ENCODE results near the gene ZNRF3.

The ZNRF3 gene

DNA sequence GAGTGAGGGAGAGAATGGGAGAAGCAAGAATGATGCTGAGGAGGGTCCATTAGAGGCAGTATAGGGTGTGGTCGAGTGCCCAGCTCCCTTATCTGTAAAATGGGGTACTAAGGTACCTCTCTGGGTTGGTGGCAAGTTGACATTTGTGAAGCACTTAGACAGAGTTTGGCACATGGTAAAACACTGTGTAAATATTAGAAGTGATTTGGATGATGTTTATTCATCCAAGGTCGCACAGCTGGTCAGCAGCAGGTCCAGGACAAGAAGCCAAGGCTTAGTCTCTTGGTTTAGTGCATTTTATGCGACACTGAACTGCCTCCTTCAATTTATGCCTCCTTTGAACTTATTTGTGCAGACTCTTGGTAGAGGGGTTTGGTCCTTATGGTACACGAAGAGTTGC lies 208.9 kb downstream of the ZNRF3 start:
- DNase-seq (ENCODE audit: low spot score), result no peak

DNA sequence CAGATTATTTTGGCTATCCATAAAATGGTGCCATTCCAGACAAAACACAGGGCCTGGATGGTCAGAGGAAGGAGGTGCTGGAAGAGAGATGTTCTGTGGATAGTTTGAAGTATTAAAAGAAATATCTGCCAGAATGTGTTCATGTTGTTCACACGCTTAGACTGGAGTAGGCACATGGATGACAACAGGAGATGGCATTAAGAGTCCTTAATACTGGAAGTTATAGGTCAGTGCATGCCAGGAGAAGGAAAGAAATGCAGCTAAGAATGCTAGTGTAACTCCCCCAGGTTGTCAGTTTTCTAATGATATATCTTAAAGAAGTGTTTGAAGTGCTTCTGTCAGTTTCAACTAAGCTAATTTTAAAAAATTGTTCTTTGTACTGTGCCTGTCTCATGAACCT lies 209.7 kb downstream of the ZNRF3 start:
- no peak for DNase-seq (ENCODE audit: low spot score)

DNA sequence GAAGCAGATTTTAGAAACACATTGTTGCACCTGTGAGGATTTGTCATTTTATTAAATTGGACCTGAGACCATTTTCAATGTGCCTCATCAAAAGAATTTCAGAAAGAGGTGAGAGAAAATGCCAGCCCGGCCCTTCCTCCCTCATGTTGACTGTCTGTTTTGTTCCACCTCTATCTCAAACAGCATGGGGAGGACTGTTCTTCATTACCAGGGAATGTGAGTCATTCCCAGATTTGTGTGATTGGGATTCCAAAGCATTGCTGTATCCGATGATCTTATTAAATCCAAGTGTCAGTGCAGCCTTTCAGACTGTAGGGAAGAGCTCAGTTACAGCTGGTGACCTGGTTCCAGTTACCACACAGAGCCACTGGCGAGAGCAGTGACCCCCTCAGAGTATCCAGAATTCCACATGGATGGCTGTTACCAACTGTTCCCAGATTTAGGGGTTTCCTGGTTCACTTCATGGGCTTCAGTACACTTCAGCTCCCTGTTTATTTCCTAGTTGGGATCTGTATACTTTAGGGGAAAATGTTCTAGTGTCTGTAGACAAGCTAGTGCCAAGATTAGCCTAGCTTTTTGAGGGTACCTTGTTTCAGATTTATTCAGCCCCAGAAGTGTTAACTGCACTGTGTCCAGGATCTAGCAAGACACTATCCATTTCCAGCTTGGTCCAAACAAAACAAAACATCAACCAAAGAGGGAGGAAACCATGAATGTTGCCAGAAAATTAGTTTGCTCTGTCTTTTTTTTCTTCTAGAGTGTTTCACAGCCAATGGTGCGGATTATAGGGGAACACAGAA lies 210.3 kb downstream of the ZNRF3 start:
- DNase-seq (ENCODE audit: low spot score), result no peak

DNA sequence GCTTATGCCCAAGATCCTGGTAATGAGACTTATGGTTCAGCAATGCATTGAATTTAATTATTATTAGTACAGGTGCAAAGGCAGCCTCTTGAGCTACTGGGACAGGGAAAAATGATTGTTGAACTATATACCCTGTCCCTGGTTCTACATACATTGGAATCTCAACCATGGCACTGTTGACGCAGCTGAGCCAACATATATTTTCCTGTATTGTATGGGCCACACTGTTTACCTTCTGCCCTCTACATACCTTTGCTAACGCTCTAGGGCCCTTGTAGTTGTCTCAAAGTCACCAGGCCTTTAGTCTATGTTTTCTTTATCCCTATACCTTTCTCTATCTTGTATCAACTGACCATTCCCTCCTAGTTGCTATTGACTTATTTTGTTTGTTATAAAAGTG lies 212.1 kb downstream of the ZNRF3 start:
- DNase-seq (ENCODE audit: low spot score), result no peak

DNA sequence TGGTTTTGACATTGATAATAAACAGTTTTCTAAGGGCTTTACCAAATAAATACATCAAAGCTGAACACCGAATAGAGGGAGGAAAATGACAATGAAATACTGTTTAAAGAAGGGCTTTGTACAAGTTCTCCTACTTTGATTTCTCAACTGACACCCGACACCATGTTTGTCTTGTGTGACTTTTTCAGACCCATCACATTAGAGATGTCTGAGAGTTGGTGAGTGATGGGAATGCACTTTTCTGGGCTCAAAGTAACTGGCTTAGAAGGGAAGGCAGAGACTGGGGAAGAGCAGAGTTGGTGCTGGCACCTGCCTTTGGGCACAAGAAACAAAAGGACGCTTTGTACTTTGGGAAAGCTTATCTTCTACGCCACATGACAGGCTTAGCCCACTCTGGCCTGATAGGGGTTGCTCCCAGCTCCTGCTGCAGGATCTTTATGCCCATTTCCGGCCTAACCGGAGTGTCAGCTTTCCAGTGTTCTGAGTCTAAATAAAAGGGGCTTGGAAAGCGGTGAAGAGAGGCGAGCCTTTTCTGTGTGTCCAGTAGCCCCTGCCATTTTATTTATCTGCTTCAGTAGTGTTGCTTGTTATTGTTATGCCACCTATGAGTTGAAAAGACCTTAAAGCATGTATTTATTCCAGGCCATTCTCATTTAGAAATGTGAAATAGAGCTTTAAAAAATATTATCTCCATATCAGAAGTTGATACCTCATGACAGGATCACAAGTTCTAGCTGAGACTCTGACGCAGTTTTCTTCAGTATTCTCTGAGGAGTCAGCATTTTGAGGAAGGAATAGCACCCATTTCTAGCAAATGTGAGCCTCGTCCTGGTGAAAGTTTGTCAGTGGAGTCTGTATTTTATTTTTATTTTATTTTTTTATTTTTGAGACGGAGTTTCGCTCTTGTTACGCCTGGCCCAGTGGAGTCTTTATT lies 213.6 kb downstream of the ZNRF3 start:
- DNase-seq (ENCODE audit: low spot score), result no peak

DNA sequence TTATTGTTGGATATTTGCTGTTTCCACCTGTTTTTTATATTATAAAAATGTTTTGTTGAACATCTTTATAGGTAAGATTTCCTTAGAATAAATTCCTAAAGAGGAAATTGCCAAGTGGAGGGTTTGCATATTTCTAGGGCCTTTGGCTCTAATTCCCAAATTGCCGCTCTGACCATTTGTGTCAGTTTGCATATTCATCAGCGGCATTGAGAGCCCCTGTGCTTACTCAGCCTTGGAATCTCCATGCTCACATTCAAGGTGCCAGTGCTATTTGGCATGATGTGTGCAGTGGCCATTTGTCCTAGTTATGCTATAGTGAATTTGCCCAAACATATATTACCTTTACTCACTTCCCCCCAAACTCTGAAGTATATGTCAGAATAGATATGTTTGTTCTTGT lies 214.9 kb downstream of the ZNRF3 start:
- DNase-seq (ENCODE audit: low spot score), result no peak

DNA sequence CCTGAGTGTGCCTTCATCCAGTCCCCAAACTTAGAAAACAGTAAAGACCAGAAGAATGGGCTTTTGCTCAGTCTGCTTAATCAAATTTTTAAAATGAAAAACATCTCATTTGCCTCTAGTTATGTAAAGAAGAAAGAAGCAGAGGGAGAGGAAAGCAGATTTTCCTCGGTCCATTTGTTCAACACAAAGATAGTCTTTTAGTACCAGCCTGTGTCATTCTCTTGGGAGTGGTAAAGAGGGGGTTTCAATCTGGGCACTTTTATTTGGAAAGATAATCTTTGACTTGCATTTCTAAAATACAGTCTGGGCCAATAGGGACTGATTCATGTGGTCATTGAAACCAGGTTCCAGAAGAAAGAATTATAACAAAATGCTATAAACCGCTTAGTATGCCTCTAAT lies 218.9 kb downstream of the ZNRF3 start:
- DNase-seq (ENCODE audit: low spot score), result no peak

DNA sequence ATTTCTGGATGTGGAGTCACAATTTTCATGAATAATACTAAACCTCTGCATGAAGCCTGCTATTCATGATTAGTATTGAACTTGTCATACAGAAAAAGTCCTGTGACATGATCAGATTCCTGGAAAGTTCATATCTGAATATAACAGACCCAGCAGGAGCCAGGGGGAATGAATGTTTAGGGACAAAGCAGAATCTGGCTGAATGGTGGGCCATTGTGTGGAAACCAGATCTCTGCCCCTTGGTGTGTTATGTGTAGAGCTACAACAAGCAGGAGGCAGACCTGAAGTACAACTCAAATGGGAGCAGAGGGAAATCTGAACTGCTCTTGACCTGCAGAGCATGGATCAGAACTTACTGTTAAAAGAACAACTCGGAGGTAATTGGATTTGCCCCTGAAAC lies 219.7 kb downstream of the ZNRF3 start:
- DNase-seq (ENCODE audit: low spot score), result no peak

DNA sequence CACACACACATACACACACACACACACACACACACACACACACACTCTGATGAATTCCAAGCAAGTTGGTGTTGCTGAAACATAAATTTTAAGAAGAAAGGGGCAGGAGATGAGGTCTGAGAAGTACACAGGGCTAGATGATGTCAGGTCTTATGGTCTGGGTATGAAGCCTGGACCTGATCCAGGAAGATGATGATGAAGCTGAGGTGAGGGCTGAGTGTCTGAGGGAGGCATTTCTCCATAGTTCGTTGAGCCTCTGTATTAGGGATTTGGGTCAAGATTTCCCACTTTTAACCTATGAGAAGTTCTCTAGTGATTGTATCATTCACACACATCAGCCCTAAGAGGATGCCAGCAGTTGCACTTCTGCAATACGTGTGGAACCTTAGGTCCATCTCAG lies 222.1 kb downstream of the ZNRF3 start:
- DNase-seq (ENCODE audit: low spot score), result no peak

DNA sequence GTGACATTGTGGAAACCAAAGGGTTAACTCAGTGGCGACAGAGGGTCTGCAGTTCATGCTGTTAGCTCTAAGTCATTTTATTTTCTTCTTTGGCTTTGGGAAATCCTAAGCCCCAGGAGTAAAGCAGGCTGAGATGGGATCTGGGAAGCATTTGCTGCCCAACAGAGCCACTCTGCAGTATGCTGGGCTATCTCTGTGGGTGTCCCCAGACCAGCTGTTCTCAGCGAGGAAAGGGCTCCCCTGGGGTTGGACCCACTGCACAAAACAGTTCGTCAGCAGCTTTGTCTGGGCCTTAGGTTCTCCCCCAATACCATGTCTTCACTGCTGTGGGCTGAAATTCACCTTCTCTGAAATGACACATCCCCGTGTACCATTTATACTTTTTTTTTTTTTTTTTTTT lies 223.5 kb downstream of the ZNRF3 start:
- DNase-seq (ENCODE audit: low spot score), result no peak
